HEK293 (cell line): ENCODE data around the gene HINT2.

Experiments used
- CTCF ChIA-PET: fragments of 350-600 bp; formaldehyde crosslinking; extraction: SDS; loops from one replicate; lab custom pipeline; 2021; ENCODE audit warnings: antibody characterized with exemption; lab: Yijun Ruan, JAX
- POLR2A ChIA-PET: fragments of 300-600 bp; formaldehyde crosslinking; extraction: SDS; loops from one replicate; lab custom pipeline; 2020; ENCODE audit warnings: antibody characterized with exemption, inconsistent platforms; lab: Yijun Ruan, JAX
- H3K27ac ChIP-seq: fragments of 200-500 bp; sonication (Bioruptor generic); 2 replicates; pipeline ENCODE4 v1.5.1; 2014; ENCODE audit warnings: low read depth, low read length, control low read depth, inconsistent platforms; ENCODE audit errors: extremely low read depth
- H3K36me3 ChIP-seq, 2 experiments: fragments of 200-500 bp in 1 of 2; sonication (Bioruptor generic) in 1 of 2; 1 replicate in 1 of 2; 2 replicates in 1 of 2; pipeline ENCODE4 v1.5.1; 2014 to 2017; ENCODE audit warnings: inconsistent platforms in 2 of 2, low read length in 2 of 2; ENCODE audit not compliant: control insufficient read depth in 2 of 2, insufficient read depth in 1 of 2
- H3K4me1 ChIP-seq: fragments of 200-500 bp; sonication (Bioruptor generic); 2 replicates; pipeline ENCODE4 v1.5.1; 2014; ENCODE audit warnings: mild to moderate bottlenecking, low read length, inconsistent platforms; ENCODE audit not compliant: control insufficient read depth, insufficient read depth
- H3K4me3 ChIP-seq: 2 replicates; pipeline ENCODE4 v1.5.1; 2011; ENCODE audit warnings: low read depth, mild to moderate bottlenecking, control low read depth, low read length, moderate library complexity
- H3K9me3 ChIP-seq: fragments of 200-500 bp; sonication (Bioruptor generic); 2 replicates; pipeline ENCODE4 v1.5.1; 2014; ENCODE audit warnings: low read depth, low read length, inconsistent platforms; ENCODE audit not compliant: control insufficient read depth, insufficient read depth
- CTCF ChIP-seq: fragments of 450-650 bp; formaldehyde crosslinking; IDR thresholded peaks from 2 replicates; pipeline ENCODE4 v1.5.1; 2016; ENCODE audit warnings: missing biosample characterization, missing genetic modification characterization
- ELK4 ChIP-seq: IDR thresholded peaks from 2 replicates; pipeline ENCODE4 v1.6.1; 2011; ENCODE audit warnings: mild to moderate bottlenecking, low read depth, low read length, borderline replicate concordance
- MYNN ChIP-seq: fragments of 450-650 bp; formaldehyde crosslinking; IDR thresholded peaks from 2 replicates; pipeline ENCODE4 v1.5.1; 2016; ENCODE audit warnings: missing biosample characterization, missing genetic modification characterization, borderline replicate concordance
- MZF1 ChIP-seq: fragments of 450-650 bp; formaldehyde crosslinking; IDR thresholded peaks from 2 replicates; pipeline ENCODE4 v1.5.1; 2017; ENCODE audit warnings: missing biosample characterization, missing genetic modification characterization, borderline replicate concordance
- OVOL3 ChIP-seq: fragments of 450-650 bp; formaldehyde crosslinking; IDR thresholded peaks from 2 replicates; pipeline ENCODE4 v1.5.1; 2016; ENCODE audit warnings: missing biosample characterization, missing genetic modification characterization
- SP3 ChIP-seq: fragments of 450-650 bp; formaldehyde crosslinking; IDR thresholded peaks from 2 replicates; pipeline ENCODE4 v1.5.1; 2016; ENCODE audit warnings: missing biosample characterization, missing genetic modification characterization
- SP7 ChIP-seq: fragments of 450-650 bp; formaldehyde crosslinking; IDR thresholded peaks from 2 replicates; pipeline ENCODE4 v1.5.1; 2016; ENCODE audit warnings: missing biosample characterization, missing genetic modification characterization
- ZBTB20 ChIP-seq: fragments of 450-650 bp; formaldehyde crosslinking; IDR thresholded peaks from 2 replicates; pipeline ENCODE4 v1.5.1; 2016; ENCODE audit warnings: missing biosample characterization, missing genetic modification characterization
- ZBTB7A ChIP-seq: fragments of 450-650 bp; formaldehyde crosslinking; IDR thresholded peaks from 2 replicates; pipeline ENCODE4 v1.5.1; 2016; ENCODE audit warnings: low read depth, missing biosample characterization, missing genetic modification characterization
- ZBTB8A ChIP-seq: fragments of 450-650 bp; formaldehyde crosslinking; IDR thresholded peaks from 2 replicates; pipeline ENCODE4 v1.5.1; 2016; ENCODE audit warnings: missing biosample characterization, missing genetic modification characterization
- ZFHX2 ChIP-seq: fragments of 450-650 bp; formaldehyde crosslinking; conservative IDR thresholded peaks from 2 replicates; pipeline ENCODE4 v1.5.1; 2016; ENCODE audit warnings: missing biosample characterization, missing genetic modification characterization
- ZIC2 ChIP-seq: fragments of 450-650 bp; formaldehyde crosslinking; IDR thresholded peaks from 2 replicates; pipeline ENCODE4 v1.5.1; 2016; ENCODE audit warnings: missing biosample characterization, missing genetic modification characterization
- ZNF16 ChIP-seq: fragments of 450-650 bp; formaldehyde crosslinking; IDR thresholded peaks from 2 replicates; pipeline ENCODE4 v1.5.1; 2016; ENCODE audit warnings: low read depth, missing biosample characterization, missing genetic modification characterization
- ZNF2 ChIP-seq: fragments of 450-650 bp; formaldehyde crosslinking; IDR thresholded peaks from 2 replicates; pipeline ENCODE4 v1.5.1; 2016; ENCODE audit warnings: missing biosample characterization, missing genetic modification characterization
- ZNF221 ChIP-seq: fragments of 450-650 bp; formaldehyde crosslinking; IDR thresholded peaks from 2 replicates; pipeline ENCODE4 v1.5.1; 2017; ENCODE audit warnings: missing biosample characterization, missing genetic modification characterization, borderline replicate concordance
- ZNF311 ChIP-seq: fragments of 450-650 bp; formaldehyde crosslinking; IDR thresholded peaks from 2 replicates; pipeline ENCODE4 v1.5.1; 2017; ENCODE audit warnings: missing biosample characterization, missing genetic modification characterization, borderline replicate concordance
- ZNF354C ChIP-seq: fragments of 450-650 bp; formaldehyde crosslinking; IDR thresholded peaks from 2 replicates; pipeline ENCODE4 v1.5.1; 2016; ENCODE audit warnings: missing biosample characterization, missing genetic modification characterization, low read depth, borderline replicate concordance
- ZNF394 ChIP-seq: fragments of 450-650 bp; formaldehyde crosslinking; IDR thresholded peaks from 2 replicates; pipeline ENCODE4 v1.5.1; 2016; ENCODE audit warnings: missing biosample characterization, missing genetic modification characterization, mild to moderate bottlenecking, moderate library complexity, borderline replicate concordance
- ZNF510 ChIP-seq: fragments of 450-650 bp; formaldehyde crosslinking; IDR thresholded peaks from 2 replicates; pipeline ENCODE4 v1.5.1; 2018; ENCODE audit warnings: mild to moderate bottlenecking, missing genetic modification characterization, missing biosample characterization; ENCODE audit not compliant: insufficient replicate concordance
- ZNF518A ChIP-seq: fragments of 450-650 bp; formaldehyde crosslinking; conservative IDR thresholded peaks from 2 replicates; pipeline ENCODE4 v1.5.1; 2016; ENCODE audit warnings: low read depth, missing biosample characterization, missing genetic modification characterization
- ZNF544 ChIP-seq: fragments of 450-650 bp; formaldehyde crosslinking; IDR thresholded peaks from 2 replicates; pipeline ENCODE4 v1.5.0; 2017; ENCODE audit warnings: missing biosample characterization, missing genetic modification characterization
- ZNF558 ChIP-seq: fragments of 450-650 bp; formaldehyde crosslinking; IDR thresholded peaks from 2 replicates; pipeline ENCODE4 v1.5.1; 2016; ENCODE audit warnings: missing biosample characterization, missing genetic modification characterization
- ZNF623 ChIP-seq: fragments of 450-650 bp; formaldehyde crosslinking; IDR thresholded peaks from 2 replicates; pipeline ENCODE4 v1.5.1; 2016; ENCODE audit warnings: missing biosample characterization, missing genetic modification characterization
- ZNF629 ChIP-seq: fragments of 450-650 bp; formaldehyde crosslinking; IDR thresholded peaks from 2 replicates; pipeline ENCODE4 v1.5.1; 2017; ENCODE audit warnings: missing biosample characterization, missing genetic modification characterization
- ZNF654 ChIP-seq: fragments of 450-650 bp; formaldehyde crosslinking; IDR thresholded peaks from 2 replicates; pipeline ENCODE4 v1.5.1; 2016; ENCODE audit warnings: low read depth, missing biosample characterization, missing genetic modification characterization
- ZXDB ChIP-seq: fragments of 450-650 bp; formaldehyde crosslinking; IDR thresholded peaks from 2 replicates; pipeline ENCODE4 v1.5.1; 2016; ENCODE audit warnings: missing biosample characterization, missing genetic modification characterization

Gene HINT2

GRCh38 chr9:35790385-35791296 is 24.2 kb downstream of the HINT2 start:
- ChIA-PET CTCF (interaction anchor here (0.5 to 4.7 kb wide), 60 partner anchors 8 to 1403 kb away, joined by 3 to 120 read pairs (median 6); partner anchors contain the start of genes FAM221B, HINT2, HRCT1 and SPAG8), POLR2A (interaction anchor here (0.7 to 1.4 kb wide), 3 partner anchors 24 to 115 kb away, joined by 3 to 11 read pairs (median 5); partner anchors contain the start of genes HINT2 and HRCT1)
- no peaks in the 10 kb centered on the region for H3K4me1 ChIP-seq
- H3K9me3 ChIP-seq: no peaks in the 10 kb centered on the region
- no peak overlapping the region for H3K27ac ChIP-seq
- H3K36me3 ChIP-seq: peaks cover 0 to 9% of the 10 kb centered on the region in 2 experiments; a peak in 2 of 3 replicates
- H3K4me3 ChIP-seq: no peak overlapping the region
- TF ChIP-seq ZNF16 (tag by site-specific recombination): no peak
- no peak for TF ChIP-seq ZNF221 (tag by site-specific recombination)
- TF ChIP-seq SP3 (tag by site-specific recombination): no peak
- 0 out of 2 replicates have a peak, but pooled peaks have one; percentile 16 for TF ChIP-seq SP7 (tag by site-specific recombination)
- no peak for TF ChIP-seq ZNF510
- TF ChIP-seq ZXDB (tag by site-specific recombination): no peak
- no peak for TF ChIP-seq ZNF354C (tag by site-specific recombination)
- no peak for TF ChIP-seq MYNN (tag by site-specific recombination)
- TF ChIP-seq ELK4: no peak
- TF ChIP-seq ZNF654: peak; percentile 94
- TF ChIP-seq ZNF544 (tag by site-specific recombination): no peak
- TF ChIP-seq ZNF558: no peak
- TF ChIP-seq ZNF623 (tag by site-specific recombination): 0 out of 2 replicates have a peak, but pooled peaks have one; percentile 7
- TF ChIP-seq ZBTB7A (tag by site-specific recombination): no peak
- peak; percentile 95 for TF ChIP-seq ZNF2 (tag by site-specific recombination)
- no peak for TF ChIP-seq OVOL3 (tag by site-specific recombination)
- no peak for TF ChIP-seq MZF1 (tag by site-specific recombination)
- TF ChIP-seq ZFHX2 (tag by site-specific recombination): no peak
- TF ChIP-seq ZNF518A (tag by site-specific recombination): no peak
- no peak for TF ChIP-seq ZNF311
- peak; percentile 82 for TF ChIP-seq CTCF (tag by site-specific recombination)
- TF ChIP-seq ZBTB8A: no peak
- no peak for TF ChIP-seq ZNF394 (tag by site-specific recombination)
- TF ChIP-seq ZBTB20: no peak
- peak; percentile 56 for TF ChIP-seq ZIC2 (tag by site-specific recombination)
- TF ChIP-seq ZNF629 (tag by site-specific recombination): no peak
